Measurements from ENCODE around the gene MCM5. TPM values are rescaled to one million over a fixed set of nuclear protein-coding genes. Genes with fewer than 3 reads are reported as not detected.
"Not testable (repeated sequence)": the region's sequence is repeated elsewhere in the genome, so short reads cannot be mapped to it uniquely, and the experiment has no call there.

The MCM5 gene
- total and polyA plus RNA-seq, 9 donors, result 22.8 to 46.9 (median 36.3) TPM

- Histone ChIP-seq H3K4me1 (ENCODE audit: control insufficient read depth, insufficient read depth, low read length) (no peaks in the 10 kb centered on the region), H3K4me3 (ENCODE audit: low read length) (no peak overlapping the region), H3K27me3 (ENCODE audit: control insufficient read depth, insufficient read depth, low read length) (peaks cover 3% of the 10 kb centered on the region), H3K27ac (ENCODE audit: low read length) (no peak overlapping the region), H3K9me3 (replicated peaks; ENCODE audit: control insufficient read depth, low read depth, low read length) (no peaks in the 10 kb centered on the region), H3K36me3 (ENCODE audit: control insufficient read depth, insufficient read depth, low read length) (no peaks in the 10 kb centered on the region)
- 51% methylated on average over 5 of the region's 6 CpGs for whole genome bisulfite sequencing (ENCODE audit: insufficient coverage)
- no peak for DNase-seq
Observed at GRCh38 chr22:35361001-35361558, 38.9 kb upstream of the MCM5 start.

- WGBS (ENCODE audit: insufficient coverage), result 79% methylated on average over 8 of the region's 11 CpGs
- H3K9me3 ChIP-seq (replicated peaks; ENCODE audit: control insufficient read depth, low read depth, low read length), result no peaks in the 10 kb centered on the region
- H3K36me3 ChIP-seq (ENCODE audit: control insufficient read depth, insufficient read depth, low read length), result no peaks in the 10 kb centered on the region
- DNase-seq, result no peak
- no peak overlapping the region for H3K4me3 ChIP-seq (ENCODE audit: low read length)
- peaks cover 3% of the 10 kb centered on the region for H3K27me3 ChIP-seq (ENCODE audit: control insufficient read depth, insufficient read depth, low read length)
- no peak overlapping the region for H3K27ac ChIP-seq (ENCODE audit: low read length)
- H3K4me1 ChIP-seq (ENCODE audit: control insufficient read depth, insufficient read depth, low read length), result no peaks in the 10 kb centered on the region
Observed at GRCh38 chr22:35363566-35364086, 36.3 kb upstream of the MCM5 start.

- H3K9me3 ChIP-seq (replicated peaks; ENCODE audit: control insufficient read depth, low read depth, low read length); H3K4me1 ChIP-seq (ENCODE audit: control insufficient read depth, insufficient read depth, low read length); H3K36me3 ChIP-seq (ENCODE audit: control insufficient read depth, insufficient read depth, low read length); H3K27ac ChIP-seq (ENCODE audit: low read length); H3K27me3 ChIP-seq (ENCODE audit: control insufficient read depth, insufficient read depth, low read length); H3K4me3 ChIP-seq (ENCODE audit: low read length): not testable (repeated sequence)
- WGBS (ENCODE audit: insufficient coverage), result 83% methylated on average over 3 of the region's 7 CpGs
- peak; percentile 56 for DNase-seq
Observed at GRCh38 chr22:35364230-35364629, 35.7 kb upstream of the MCM5 start.

GRCh38 chr22:35367331-35367886 lies 32.5 kb upstream of the MCM5 start:
- no peak overlapping the region for H3K27ac ChIP-seq (ENCODE audit: low read length)
- no peaks in the 10 kb centered on the region for H3K27me3 ChIP-seq (ENCODE audit: control insufficient read depth, insufficient read depth, low read length)
- no peaks in the 10 kb centered on the region for H3K9me3 ChIP-seq (replicated peaks; ENCODE audit: control insufficient read depth, low read depth, low read length)
- H3K36me3 ChIP-seq (ENCODE audit: control insufficient read depth, insufficient read depth, low read length), result no peaks in the 10 kb centered on the region
- WGBS (ENCODE audit: insufficient coverage), result 69% methylated on average over 9 of the region's 9 CpGs
- H3K4me1 ChIP-seq (ENCODE audit: control insufficient read depth, insufficient read depth, low read length), result peaks cover 12% of the 10 kb centered on the region
- no peak overlapping the region for H3K4me3 ChIP-seq (ENCODE audit: low read length)
- DNase-seq, result peak; percentile 44

GRCh38 chr22:35368386-35368785 lies 31.6 kb upstream of the MCM5 start:
- Histone ChIP-seq H3K27ac (ENCODE audit: low read length) (no peak overlapping the region), H3K36me3 (ENCODE audit: control insufficient read depth, insufficient read depth, low read length) (no peaks in the 10 kb centered on the region), H3K27me3 (ENCODE audit: control insufficient read depth, insufficient read depth, low read length) (no peaks in the 10 kb centered on the region), H3K9me3 (replicated peaks; ENCODE audit: control insufficient read depth, low read depth, low read length) (no peaks in the 10 kb centered on the region), H3K4me3 (ENCODE audit: low read length) (no peak overlapping the region), H3K4me1 (ENCODE audit: control insufficient read depth, insufficient read depth, low read length) (peaks cover 12% of the 10 kb centered on the region)
- 73% methylated on average over 3 of the region's 6 CpGs for WGBS (ENCODE audit: insufficient coverage)
- no peak for DNase-seq

- no peaks in the 10 kb centered on the region for H3K9me3 ChIP-seq (replicated peaks; ENCODE audit: control insufficient read depth, low read depth, low read length)
- H3K27ac ChIP-seq (ENCODE audit: low read length), result no peak overlapping the region
- no peak for DNase-seq
- H3K27me3 ChIP-seq (ENCODE audit: control insufficient read depth, insufficient read depth, low read length), result no peaks in the 10 kb centered on the region
- H3K36me3 ChIP-seq (ENCODE audit: control insufficient read depth, insufficient read depth, low read length), result no peaks in the 10 kb centered on the region
- peaks cover 12% of the 10 kb centered on the region for H3K4me1 ChIP-seq (ENCODE audit: control insufficient read depth, insufficient read depth, low read length)
- H3K4me3 ChIP-seq (ENCODE audit: low read length), result no peak overlapping the region
- 37% methylated on average over 2 of the region's 2 CpGs for whole genome bisulfite sequencing (ENCODE audit: insufficient coverage)
Observed at GRCh38 chr22:35369996-35370395, 29.9 kb upstream of the MCM5 start.

- Histone ChIP-seq H3K36me3 (ENCODE audit: control insufficient read depth, insufficient read depth, low read length) (no peaks in the 10 kb centered on the region), H3K9me3 (replicated peaks; ENCODE audit: control insufficient read depth, low read depth, low read length) (no peaks in the 10 kb centered on the region), H3K4me3 (ENCODE audit: low read length) (no peak overlapping the region), H3K27ac (ENCODE audit: low read length) (no peak overlapping the region), H3K4me1 (ENCODE audit: control insufficient read depth, insufficient read depth, low read length) (peaks cover 33% of the 10 kb centered on the region), H3K27me3 (ENCODE audit: control insufficient read depth, insufficient read depth, low read length) (no peaks in the 10 kb centered on the region)
- DNase-seq, result no peak
- 10% methylated on average over 1 of the region's 6 CpGs for WGBS (ENCODE audit: insufficient coverage)
Observed at GRCh38 chr22:35373781-35374180, 26.2 kb upstream of the MCM5 start.

- Histone ChIP-seq H3K4me3 (ENCODE audit: low read length) (no peak overlapping the region), H3K36me3 (ENCODE audit: control insufficient read depth, insufficient read depth, low read length) (no peaks in the 10 kb centered on the region), H3K9me3 (replicated peaks; ENCODE audit: control insufficient read depth, low read depth, low read length) (no peaks in the 10 kb centered on the region), H3K27ac (ENCODE audit: low read length) (no peak overlapping the region), H3K27me3 (ENCODE audit: control insufficient read depth, insufficient read depth, low read length) (no peaks in the 10 kb centered on the region), H3K4me1 (ENCODE audit: control insufficient read depth, insufficient read depth, low read length) (peaks cover 35% of the 10 kb centered on the region)
- DNase-seq, result peak; percentile 28
- no CpG with 5 or more reads among the region's 3 CpGs for WGBS (ENCODE audit: insufficient coverage)
Observed at GRCh38 chr22:35375031-35375430, 24.9 kb upstream of the MCM5 start.

GRCh38 chr22:35375526-35375925 lies 24.4 kb upstream of the MCM5 start:
- Histone ChIP-seq H3K27ac (ENCODE audit: low read length) (no peak overlapping the region), H3K4me1 (ENCODE audit: control insufficient read depth, insufficient read depth, low read length) (peaks cover 38% of the 10 kb centered on the region)

GRCh38 chr22:35376728-35377472 lies 23.0 kb upstream of the MCM5 start:
- peaks cover 2% of the 10 kb centered on the region for H3K27me3 ChIP-seq (ENCODE audit: control insufficient read depth, insufficient read depth, low read length)
- H3K4me1 ChIP-seq (ENCODE audit: control insufficient read depth, insufficient read depth, low read length), result peaks cover 41% of the 10 kb centered on the region
- DNase-seq, result peak; percentile 99
- H3K36me3 ChIP-seq (ENCODE audit: control insufficient read depth, insufficient read depth, low read length), result no peaks in the 10 kb centered on the region
- no peak overlapping the region for H3K4me3 ChIP-seq (ENCODE audit: low read length)
- H3K27ac ChIP-seq (ENCODE audit: low read length), result peak overlapping the region; percentile 89
- H3K9me3 ChIP-seq (replicated peaks; ENCODE audit: control insufficient read depth, low read depth, low read length), result no peaks in the 10 kb centered on the region
- 4% methylated on average over 4 of the region's 17 CpGs for WGBS (ENCODE audit: insufficient coverage)

More at GRCh38 chr22:35375526-35375925, 24.4 kb upstream of the MCM5 start:
- Histone ChIP-seq H3K36me3 (ENCODE audit: control insufficient read depth, insufficient read depth, low read length) (no peaks in the 10 kb centered on the region), H3K27me3 (ENCODE audit: control insufficient read depth, insufficient read depth, low read length) (peaks cover 2% of the 10 kb centered on the region), H3K4me3 (ENCODE audit: low read length) (no peak overlapping the region), H3K9me3 (replicated peaks; ENCODE audit: control insufficient read depth, low read depth, low read length) (no peaks in the 10 kb centered on the region)
- 54% methylated on average over 7 of the region's 8 CpGs for WGBS (ENCODE audit: insufficient coverage)
- DNase-seq, result no peak

Measured in muscle of leg (tissue), 11 donors.